Astrocyte of the cerebellum (primary cell): ENCODE data around the gene DHX8.
A peak's percentile ranks its signal among the peaks of the same experiment; 100 is the strongest.

Experiments
- DNase-seq: peaks from one replicate; pipeline ENCODE4 v3.0.0-alpha.2; 2011; ENCODE audit warnings: low read depth
- H3K4me3 ChIP-seq: 2 replicates; pipeline ENCODE4 v1.5.1; 2011; ENCODE audit warnings: mild to moderate bottlenecking, low read depth, low read length, moderate library complexity
- in situ Hi-C: cut with HindIII; loops from 2 replicates; pipeline ENCODE4 v1.10.0; 2017; ENCODE audit warnings: low sequenced_read_pairs
- TF ChIP-seq, protein P1 (sequence below): IDR thresholded peaks from 2 replicates; pipeline ENCODE4 v1.5.1; 2012; ENCODE audit warnings: low read length, low read depth, moderate library complexity, mild to moderate bottlenecking; ENCODE audit errors: missing control alignments

The DHX8 gene

DNA sequence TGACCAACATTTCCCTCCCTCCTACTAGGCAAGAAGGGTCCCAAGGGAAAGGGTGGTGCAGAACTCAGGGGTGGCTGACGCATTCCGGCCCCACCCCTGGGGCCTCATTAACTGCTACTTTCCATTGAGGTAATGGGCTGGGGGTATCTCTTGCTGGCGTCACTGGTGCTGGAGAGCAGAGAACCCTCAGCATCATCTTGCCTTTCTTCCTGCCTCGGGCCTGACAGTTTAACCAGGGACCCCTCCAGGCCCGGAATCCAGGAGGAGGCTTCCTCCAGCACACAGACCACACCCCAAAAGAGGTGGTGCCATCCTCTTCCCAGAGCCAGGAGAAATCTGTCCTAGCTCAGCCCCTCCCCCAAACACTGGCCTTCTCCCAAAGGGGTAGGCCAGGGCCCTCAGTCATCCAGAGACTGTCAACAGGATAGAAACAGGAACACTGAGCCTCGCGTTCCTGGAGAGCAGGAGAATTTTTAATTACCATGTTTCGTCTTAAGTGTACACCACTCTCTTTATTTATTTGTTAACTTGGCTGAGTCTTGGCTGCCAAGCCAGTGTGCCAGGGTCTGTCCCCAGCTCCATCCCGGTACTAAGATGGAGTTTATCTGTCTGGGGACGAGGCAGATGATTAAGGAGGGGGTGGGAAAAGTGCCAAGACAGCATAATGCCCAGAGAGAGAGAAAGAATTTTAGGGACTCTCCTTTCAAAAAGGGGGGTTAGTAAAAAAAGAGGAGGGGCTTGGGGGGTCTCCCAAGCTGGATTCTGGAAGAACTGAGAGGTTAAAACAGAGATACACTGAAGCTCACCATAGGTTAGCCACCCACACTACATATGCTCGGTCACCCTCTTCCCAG lies 57.3 kb downstream of the DHX8 start:
- no peak overlapping the region for H3K4me3 ChIP-seq
- in situ Hi-C loops: no loop called here
- DNase-seq: no peak
- TF ChIP-seq, protein P1, sequence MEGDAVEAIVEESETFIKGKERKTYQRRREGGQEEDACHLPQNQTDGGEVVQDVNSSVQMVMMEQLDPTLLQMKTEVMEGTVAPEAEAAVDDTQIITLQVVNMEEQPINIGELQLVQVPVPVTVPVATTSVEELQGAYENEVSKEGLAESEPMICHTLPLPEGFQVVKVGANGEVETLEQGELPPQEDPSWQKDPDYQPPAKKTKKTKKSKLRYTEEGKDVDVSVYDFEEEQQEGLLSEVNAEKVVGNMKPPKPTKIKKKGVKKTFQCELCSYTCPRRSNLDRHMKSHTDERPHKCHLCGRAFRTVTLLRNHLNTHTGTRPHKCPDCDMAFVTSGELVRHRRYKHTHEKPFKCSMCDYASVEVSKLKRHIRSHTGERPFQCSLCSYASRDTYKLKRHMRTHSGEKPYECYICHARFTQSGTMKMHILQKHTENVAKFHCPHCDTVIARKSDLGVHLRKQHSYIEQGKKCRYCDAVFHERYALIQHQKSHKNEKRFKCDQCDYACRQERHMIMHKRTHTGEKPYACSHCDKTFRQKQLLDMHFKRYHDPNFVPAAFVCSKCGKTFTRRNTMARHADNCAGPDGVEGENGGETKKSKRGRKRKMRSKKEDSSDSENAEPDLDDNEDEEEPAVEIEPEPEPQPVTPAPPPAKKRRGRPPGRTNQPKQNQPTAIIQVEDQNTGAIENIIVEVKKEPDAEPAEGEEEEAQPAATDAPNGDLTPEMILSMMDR: no peak

DNA sequence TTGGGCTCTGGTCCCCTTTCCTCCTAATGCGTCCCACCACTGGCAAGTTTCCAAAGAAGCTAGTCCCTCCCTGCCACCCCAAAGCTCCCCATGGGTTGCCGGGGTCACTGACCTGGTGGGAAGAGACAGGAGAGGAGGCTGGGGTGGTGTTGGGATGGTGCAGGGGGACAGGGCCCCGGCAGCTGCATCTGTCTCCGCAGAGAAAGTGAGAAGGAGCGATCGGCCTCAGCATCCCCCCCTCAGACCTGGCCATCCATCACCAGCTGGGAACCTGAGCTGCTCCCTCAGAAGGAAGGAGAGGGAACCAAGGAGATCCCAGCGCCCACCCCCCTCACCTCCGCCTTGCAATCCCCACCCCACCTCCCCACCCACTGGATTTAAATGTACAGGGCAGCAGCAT lies 59.1 kb downstream of the DHX8 start:
- H3K4me3 ChIP-seq: no peak overlapping the region
- in situ Hi-C loops: no loop called here
- DNase-seq: no peak
- TF ChIP-seq, protein P1: no peak

DNA sequence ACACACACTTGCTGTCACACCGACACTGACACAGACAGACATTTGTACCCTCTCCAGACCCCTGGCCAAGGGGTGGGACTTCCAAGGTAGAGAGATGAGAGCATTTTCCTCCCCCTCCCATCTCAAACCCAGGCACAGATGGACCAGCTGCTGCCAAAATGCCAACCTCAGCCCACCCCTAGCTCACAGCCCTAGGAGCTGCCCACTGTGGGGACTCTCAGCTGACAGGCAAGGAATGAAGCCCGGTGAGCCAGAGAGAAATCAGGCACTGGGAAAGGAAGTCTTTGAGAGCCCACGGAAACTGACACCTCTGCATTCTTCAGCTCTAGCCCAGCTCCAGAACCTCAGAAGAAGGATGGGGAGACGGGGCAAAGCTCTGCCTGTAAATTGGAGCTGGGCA lies 59.5 kb downstream of the DHX8 start:
- no peak for DNase-seq
- in situ Hi-C loops: no loop called here
- H3K4me3 ChIP-seq: no peak overlapping the region
- TF ChIP-seq, protein P1: no peak

DNA sequence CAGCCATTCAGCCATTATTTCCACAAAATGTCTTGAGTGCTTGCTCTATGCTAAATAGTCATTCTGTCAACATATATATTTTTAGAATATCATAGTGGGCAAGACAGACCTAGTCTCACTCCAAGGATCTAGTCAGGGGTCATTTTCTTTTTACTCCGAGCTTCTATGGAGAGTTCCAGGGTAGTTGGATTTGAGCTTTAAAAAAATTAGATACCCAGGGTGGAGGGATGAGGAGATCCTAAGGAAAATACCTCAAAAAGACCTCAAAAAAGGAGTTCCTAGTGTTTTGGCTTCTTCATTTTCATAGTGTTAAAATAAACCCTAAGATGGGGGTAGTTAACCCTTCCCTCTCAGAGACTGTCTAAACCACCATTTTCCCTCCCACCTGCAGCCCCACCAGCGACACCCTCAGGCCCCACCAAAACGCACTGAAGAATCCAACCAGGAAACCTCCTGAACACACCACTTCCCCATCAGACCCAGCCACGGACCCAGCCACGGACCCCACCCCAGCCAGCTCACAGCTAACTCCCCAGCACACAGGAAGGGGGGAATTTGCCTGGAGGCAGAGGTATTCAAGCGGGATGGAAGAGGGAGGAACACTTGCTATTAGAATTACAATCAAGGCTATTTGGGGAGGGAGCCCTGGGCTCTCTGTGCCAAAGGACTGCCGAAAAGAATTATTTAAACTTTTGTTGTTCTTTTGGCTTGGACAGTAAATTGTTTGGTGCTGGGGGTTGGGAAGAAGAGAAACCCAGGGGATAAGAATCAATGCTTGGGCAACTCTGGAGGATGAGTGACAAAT lies 60.2 kb downstream of the DHX8 start:
- in situ Hi-C loops: no loop called here
- no peak for DNase-seq
- TF ChIP-seq, protein P1: peak; percentile 9
- no peak overlapping the region for H3K4me3 ChIP-seq

DNA sequence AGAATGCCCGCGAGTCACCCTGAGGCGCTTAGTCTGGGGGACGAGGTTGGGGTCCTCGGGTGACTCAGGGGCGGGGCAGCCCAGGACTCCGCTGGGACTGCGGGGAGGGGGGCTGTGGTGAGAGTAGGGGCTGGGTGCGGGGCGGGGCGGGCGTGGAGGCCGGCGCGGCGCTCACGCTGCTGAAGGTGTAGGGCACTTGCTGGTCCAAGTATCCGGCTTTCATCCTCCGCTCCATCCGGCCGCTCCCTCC lies 61.5 kb downstream of the DHX8 start:
- in situ Hi-C loops: no loop called here
- peak overlapping the region; percentile 52 for H3K4me3 ChIP-seq
- no peak for DNase-seq
- TF ChIP-seq, protein P1: no peak

DNA sequence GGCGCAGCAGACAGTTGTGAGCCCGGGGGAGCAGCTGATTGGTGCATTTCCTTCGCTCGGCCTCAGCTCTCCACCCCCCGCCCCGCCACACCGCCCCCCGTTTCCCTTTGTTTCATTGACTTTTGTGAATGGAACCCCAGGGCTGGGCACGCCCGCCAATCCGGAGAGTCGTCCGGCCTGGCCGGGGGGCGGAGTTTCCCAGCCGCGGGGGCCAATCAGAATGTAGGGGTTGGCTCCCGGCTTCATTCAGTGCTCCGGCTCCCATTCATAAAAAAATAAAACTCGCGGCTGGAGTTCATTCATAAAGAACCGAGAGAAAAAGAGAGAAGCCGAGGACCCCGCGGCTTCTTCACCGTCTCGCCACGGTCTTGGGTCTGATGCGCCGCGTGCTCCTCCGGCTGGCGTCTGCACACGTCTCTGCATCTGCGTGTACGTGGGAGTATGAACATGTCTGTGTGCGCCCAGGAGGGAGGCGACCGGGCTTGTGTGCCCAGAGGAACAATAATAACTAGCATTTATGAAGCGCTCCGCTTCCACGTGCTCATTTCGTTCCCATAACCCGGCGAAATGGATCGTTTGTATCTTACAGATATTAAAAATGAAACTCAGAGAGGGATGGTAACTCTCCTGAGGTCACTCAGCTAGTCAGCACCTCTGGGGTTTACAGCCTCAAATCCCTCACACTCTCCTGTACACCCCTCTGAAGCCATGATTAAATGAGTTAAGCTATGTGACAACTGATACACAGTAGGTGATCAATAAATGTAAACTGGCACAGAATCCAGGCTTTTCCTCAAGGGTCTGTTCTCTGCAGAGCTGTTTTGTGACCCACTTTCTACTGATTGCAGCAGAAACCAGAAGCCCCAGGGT lies 62.8 kb downstream of the DHX8 start, which contains the start of gene ETV4:
TSS of gene ETV4 (minus strand) at position 22 of the 870 bp plus-strand sequence. CDS start 723 bp downstream, outside the sequence.
- in situ Hi-C loops: no loop called here
- DNase-seq: peak; percentile 75
- peak within 1 kb of the TSS; percentile 52 for H3K4me3 ChIP-seq
- TF ChIP-seq, protein P1: no peak
